A549 (cell line): ENCODE data around the gene PTPRG. TPM values are rescaled to one million over a fixed set of nuclear protein-coding genes. Genes with fewer than 3 reads are reported as not detected.

ENCODE experiments used
- ATAC-seq, 2 experiments: fragments of 200-7000 bp in 1 of 2; fragments of >200 bp in 1 of 2; cut with Nextera tagmentation in 1 of 2; cut with Tn5 transposase in 1 of 2; 3 replicates each; pipeline versions ENCODE4 v1.8.0 to v1.9.1; 2018 to 2020; ENCODE audit warnings: mild to moderate bottlenecking in 1 of 2, moderate library complexity in 1 of 2
- CTCF ChIA-PET: fragments of 300-600 bp; sonication (Branson Sonifier 250); formaldehyde crosslinking; extraction: SDS; loops from one replicate; lab custom pipeline; 2021; ENCODE audit warnings: antibody characterized with exemption, inconsistent platforms; lab: Yijun Ruan, JAX
- POLR2A ChIA-PET: fragments of 350-600 bp; formaldehyde crosslinking; extraction: SDS; loops from one replicate; lab custom pipeline; 2021; ENCODE audit warnings: antibody characterized with exemption, inconsistent platforms; lab: Yijun Ruan, JAX
- DNase-seq, 2 experiments: peaks; one replicate each; pipeline versions ENCODE4 v3.0.0 to v3.0.0-alpha.2; 2011 to 2016; ENCODE audit warnings: low read depth in 1 of 2, low spot score in 1 of 2
- FAIRE-seq: peaks from 2 replicates; lab custom pipeline; 2011; peaks lifted over from hg19 to GRCh38; lab: Jason Lieb, UNC
- H3K27ac ChIP-seq, 2 experiments: fragments of >200 bp; sonication (Bioruptor Twin); formaldehyde crosslinking; 3 replicates each; pipeline ENCODE4 v1.5.1; 2016 to 2017
- H3K4me1 ChIP-seq: fragments of >200 bp; sonication (Bioruptor Twin); formaldehyde crosslinking; 3 replicates; pipeline ENCODE4 v1.6.1; 2016
- H3K4me2 ChIP-seq: fragments of >200 bp; sonication (Bioruptor Twin); formaldehyde crosslinking; 3 replicates; pipeline ENCODE4 v1.6.1; 2016
- H3K4me3 ChIP-seq: fragments of >200 bp; sonication (Bioruptor Twin); formaldehyde crosslinking; 3 replicates; pipeline ENCODE4 v1.5.1; 2016
- H3K9me3 ChIP-seq: fragments of >200 bp; sonication (Bioruptor Twin); formaldehyde crosslinking; 3 replicates; pipeline ENCODE4 v1.6.1; 2016
- CBX2 ChIP-seq: fragments of 200-600 bp; sonication (generic); IDR thresholded peaks from 2 replicates; pipeline ENCODE4 v1.6.1; 2016; ENCODE audit warnings: low read depth, mild to moderate bottlenecking, borderline replicate concordance
- CBX8 ChIP-seq: fragments of 200-600 bp; sonication (generic); IDR thresholded peaks from 2 replicates; pipeline ENCODE4 v1.6.1; 2016
- CEBPB ChIP-seq, 2 experiments: fragments of >200 bp in 1 of 2; sonication (Bioruptor Twin) in 1 of 2; formaldehyde crosslinking in 1 of 2; IDR thresholded peaks; 2 replicates each; pipeline ENCODE4 v1.6.1; 2012 to 2016
- EHF ChIP-seq: fragments of 250-450 bp; sonication (Bioruptor Pico); IDR thresholded peaks from 2 replicates; pipeline ENCODE4 v1.5.0; 2020; ENCODE audit warnings: mild to moderate bottlenecking
- EP300 ChIP-seq, 2 experiments: fragments of >200 bp; sonication (Bioruptor Twin); formaldehyde crosslinking; IDR thresholded peaks; 2 replicates in 1 of 2; 3 replicates in 1 of 2; pipeline ENCODE4 v1.6.1; 2016 to 2017
- ESRRA ChIP-seq: fragments of 150-350 bp; IDR thresholded peaks from 2 replicates; pipeline ENCODE4 v1.6.1; 2014; ENCODE audit warnings: mild to moderate bottlenecking, low read length, borderline replicate concordance
- FOSB ChIP-seq: fragments of 250-450 bp; sonication (Bioruptor Pico); IDR thresholded peaks from 2 replicates; pipeline ENCODE4 v1.5.0; 2020; ENCODE audit warnings: mild to moderate bottlenecking, moderate library complexity
- FOSL2 ChIP-seq, 2 experiments: fragments of 450-650 bp in 1 of 2; fragments of >200 bp in 1 of 2; sonication (Bioruptor Twin) in 1 of 2; formaldehyde crosslinking; IDR thresholded peaks; 2 replicates each; pipeline versions ENCODE4 v1.5.0 to v1.6.1; 2016 to 2020; ENCODE audit warnings: mild to moderate bottlenecking in 1 of 2, moderate library complexity in 1 of 2
- FOXS1 ChIP-seq: fragments of 250-450 bp; sonication (Bioruptor Pico); IDR thresholded peaks from 2 replicates; pipeline ENCODE4 v1.5.0; 2020; ENCODE audit warnings: mild to moderate bottlenecking, moderate library complexity
- HDAC2 ChIP-seq: fragments of 200-600 bp; sonication (generic); IDR thresholded peaks from 2 replicates; pipeline ENCODE4 v1.6.1; 2016
- HOXA7 ChIP-seq: fragments of 250-450 bp; sonication (Bioruptor Pico); IDR thresholded peaks from 2 replicates; pipeline ENCODE4 v1.5.0; 2020; ENCODE audit warnings: mild to moderate bottlenecking, moderate library complexity
- KDM5A ChIP-seq: fragments of 200-600 bp; sonication (generic); IDR thresholded peaks from 2 replicates; pipeline ENCODE4 v1.6.1; 2016; ENCODE audit warnings: antibody characterized with exemption, mild to moderate bottlenecking
- MAFK ChIP-seq: fragments of 450-650 bp; IDR thresholded peaks from 2 replicates; pipeline ENCODE4 v1.6.1; 2014; ENCODE audit not compliant: partially characterized antibody
- MAZ ChIP-seq: fragments of 150-350 bp; IDR thresholded peaks from 2 replicates; pipeline ENCODE4 v1.6.1; 2014; ENCODE audit warnings: antibody characterized with exemption, low read depth, low read length, borderline replicate concordance
- MYC ChIP-seq: IDR thresholded peaks from 2 replicates; pipeline ENCODE4 v1.6.1; 2012; ENCODE audit warnings: mild to moderate bottlenecking, inconsistent platforms, low read length, improper control_type of control experiment, borderline replicate concordance
- NPAS2 ChIP-seq: fragments of 250-450 bp; sonication (Bioruptor Pico); IDR thresholded peaks from 2 replicates; pipeline ENCODE4 v1.8.0; 2022; ENCODE audit warnings: mild to moderate bottlenecking, moderate library complexity, borderline replicate concordance
- NR3C1 ChIP-seq: fragments of >200 bp; sonication (Bioruptor Twin); formaldehyde crosslinking; IDR thresholded peaks from 3 replicates; pipeline ENCODE4 v1.6.1; 2017
- RCOR1 ChIP-seq: fragments of 150-350 bp; IDR thresholded peaks from 2 replicates; pipeline ENCODE4 v1.6.1; 2014; ENCODE audit warnings: antibody characterized with exemption, low read length, low read depth
- ZFP36 ChIP-seq: fragments of 450-650 bp; IDR thresholded peaks from 2 replicates; pipeline ENCODE4 v1.6.1; 2014; ENCODE audit warnings: borderline replicate concordance; ENCODE audit not compliant: partially characterized antibody
- ZNF302 ChIP-seq: fragments of 250-450 bp; sonication (Bioruptor Pico); IDR thresholded peaks from 2 replicates; pipeline ENCODE4 v1.9.0; 2021; ENCODE audit warnings: inconsistent platforms, mild to moderate bottlenecking, moderate library complexity
- ZSCAN20 ChIP-seq: fragments of 250-450 bp; sonication (Bioruptor Pico); IDR thresholded peaks from 2 replicates; pipeline ENCODE4 v1.8.0; 2022; ENCODE audit warnings: mild to moderate bottlenecking, moderate library complexity
- WGBS: methylation state at CpG from one replicate; pipeline ENCODE4 v1.1.6; 2017; ENCODE audit errors: missing lambda C conversion rate; 5-methylcytosine and 5-hydroxymethylcytosine counted together
- polyA plus RNA-seq, 4 experiments: library from polyadenylated mRNA; depleted of rRNA in 3 of 4; stranded (reverse); fragments of >200 nt; fragmentation: RNase III in 1 of 4; extraction: RNeasy Plus Mini Kit Qiagen cat#74134 plus additional on column Dnase treatment in 1 of 4; gene quantifications; 2 replicates in 3 of 4; 3 replicates in 1 of 4; pipeline ENCODE4 v1.2.3, GENCODE V29; 2011 to 2017
- TF ChIP-seq, protein P1 (sequence below): IDR thresholded peaks from 2 replicates; pipeline ENCODE4 v1.6.1; 2012
- TF ChIP-seq, protein P2 (sequence below): IDR thresholded peaks from 2 replicates; pipeline ENCODE4 v1.6.1; 2012
- TF ChIP-seq, protein P3 (sequence below): IDR thresholded peaks from 2 replicates; pipeline ENCODE4 v1.6.1; 2012; ENCODE audit warnings: low read depth, borderline replicate concordance
- TF ChIP-seq, protein P4 (sequence below): fragments of >200 bp; sonication (Bioruptor Twin); formaldehyde crosslinking; IDR thresholded peaks from 3 replicates; pipeline ENCODE4 v1.5.1; 2016
- TF ChIP-seq, protein P5 (sequence below): fragments of 200-600 bp; sonication (generic); IDR thresholded peaks from 2 replicates; pipeline ENCODE4 v1.6.1; 2016; ENCODE audit warnings: antibody characterized with exemption, mild to moderate bottlenecking, moderate library complexity

PTPRG gene
- polyA plus RNA-seq, 2 of the 4 experiments (the other 2 are of a cell fraction): 4.5 to 4.8 TPM

DNA sequence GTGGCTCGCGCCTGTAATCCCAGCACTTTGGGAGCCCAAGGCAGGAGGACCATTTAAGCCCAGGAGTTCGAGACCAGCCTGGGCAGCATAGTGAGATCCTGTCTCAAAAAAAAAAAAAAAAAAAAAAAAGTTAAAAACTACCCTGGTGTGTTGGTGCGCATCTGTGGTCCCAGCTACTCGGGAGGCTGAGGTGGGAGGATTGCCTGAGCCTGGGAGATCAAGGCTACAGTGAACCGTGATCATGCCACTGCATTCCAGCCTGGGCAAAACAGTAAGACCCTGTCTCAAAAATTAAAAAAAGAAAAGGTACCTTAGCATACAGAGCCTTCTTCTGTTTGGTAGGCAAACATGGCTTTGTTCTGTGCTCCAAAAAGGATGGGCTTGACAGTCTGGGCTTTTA is 57.5 kb downstream of the PTPRG start:
- CTCF ChIA-PET: no interaction called here
- no peaks in the 10 kb centered on the region for H3K4me1 ChIP-seq
- FAIRE-seq (no peak), DNase-seq (no peak), ATAC-seq (no peak)
- no peaks in the 10 kb centered on the region for H3K9me3 ChIP-seq
- H3K4me3 ChIP-seq: no peak overlapping the region
- 52% methylated on average over 6 of the region's 6 CpGs for WGBS
- no peak overlapping the region for H3K4me2 ChIP-seq
- POLR2A ChIA-PET: no interaction called here
- no peak overlapping the region for H3K27ac ChIP-seq
- TF ChIP-seq ZNF302 (CRISPR knock-in tag) (no peak), EP300 (IDR thresholded peaks at IDR 0.05) (no peak), CBX8 (no peak), KDM5A (no peak), MYC (no peak), HOXA7 (no peak), NR3C1 (no peak), ZFP36 (no peak), ZSCAN20 (CRISPR knock-in tag) (no peak), RCOR1 (no peak), ESRRA (no peak), CEBPB (IDR thresholded peaks at IDR 0.05) (no peak), NPAS2 (CRISPR knock-in tag) (no peak), FOSL2 (IDR thresholded peaks at IDR 0.05) (no peak), FOSL2 (CRISPR knock-in tag; IDR thresholded peaks at IDR 0.05) (no peak)
- TF ChIP-seq, protein P1, sequence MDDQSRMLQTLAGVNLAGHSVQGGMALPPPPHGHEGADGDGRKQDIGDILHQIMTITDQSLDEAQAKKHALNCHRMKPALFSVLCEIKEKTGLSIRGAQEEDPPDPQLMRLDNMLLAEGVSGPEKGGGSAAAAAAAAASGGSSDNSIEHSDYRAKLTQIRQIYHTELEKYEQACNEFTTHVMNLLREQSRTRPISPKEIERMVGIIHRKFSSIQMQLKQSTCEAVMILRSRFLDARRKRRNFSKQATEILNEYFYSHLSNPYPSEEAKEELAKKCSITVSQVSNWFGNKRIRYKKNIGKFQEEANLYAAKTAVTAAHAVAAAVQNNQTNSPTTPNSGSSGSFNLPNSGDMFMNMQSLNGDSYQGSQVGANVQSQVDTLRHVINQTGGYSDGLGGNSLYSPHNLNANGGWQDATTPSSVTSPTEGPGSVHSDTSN: no peak
- TF ChIP-seq, protein P2, sequence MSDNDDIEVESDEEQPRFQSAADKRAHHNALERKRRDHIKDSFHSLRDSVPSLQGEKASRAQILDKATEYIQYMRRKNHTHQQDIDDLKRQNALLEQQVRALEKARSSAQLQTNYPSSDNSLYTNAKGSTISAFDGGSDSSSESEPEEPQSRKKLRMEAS: no peak

DNA sequence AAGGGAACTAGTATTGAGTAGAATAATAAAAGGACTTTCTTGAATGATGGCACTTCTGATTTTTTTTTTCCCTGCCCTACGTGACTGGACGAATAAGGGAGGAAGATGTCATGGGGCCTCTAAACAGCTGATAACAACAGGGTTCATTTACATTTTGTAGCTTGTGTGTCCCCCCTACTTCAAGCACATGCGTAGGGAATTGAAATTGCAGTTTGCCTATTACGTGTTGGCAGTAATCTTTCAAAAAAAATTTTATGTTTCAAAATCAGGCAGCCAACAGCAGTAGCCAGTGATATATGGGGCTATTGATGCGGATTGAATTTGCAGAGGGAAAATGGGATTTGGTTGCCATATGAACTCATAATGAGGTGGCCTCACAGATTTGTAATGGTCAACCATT is 58.7 kb downstream of the PTPRG start:
- CTCF ChIA-PET: interaction anchor here (0.7 kb wide), 1 partner anchor 613 kb away, joined by 3 read pairs; no protein-coding TSS in a partner anchor
- WGBS: 59% methylated on average over 5 of the region's 5 CpGs
- no peak for FAIRE-seq

DNA sequence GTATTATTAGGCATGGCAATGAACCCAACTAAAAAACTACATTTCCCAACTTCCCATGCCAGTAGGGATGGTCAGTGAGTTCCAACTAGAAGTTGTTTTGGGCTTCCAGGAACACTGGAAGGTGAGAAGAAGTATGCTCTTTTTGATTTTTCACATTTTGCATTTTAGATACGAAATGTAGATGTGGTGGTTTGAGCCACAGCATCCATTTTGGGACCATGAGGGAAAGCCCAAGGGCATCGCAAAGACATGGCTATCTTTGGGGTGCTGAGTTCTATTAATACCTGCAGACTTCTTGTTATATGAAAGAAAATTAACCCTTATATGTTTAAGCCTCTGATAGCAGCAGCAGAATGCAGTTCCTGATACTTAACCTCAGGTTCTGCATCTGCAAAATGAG is 62.9 kb downstream of the PTPRG start:
- DNase-seq: no peak
- WGBS: 69% methylated on average over 2 of the region's 2 CpGs
- no peaks in the 10 kb centered on the region for H3K9me3 ChIP-seq
- H3K4me2 ChIP-seq: no peak overlapping the region
- no peak overlapping the region for H3K27ac ChIP-seq
- H3K4me3 ChIP-seq: no peak overlapping the region
- no peak for ATAC-seq
- peaks cover 25% of the 10 kb centered on the region for H3K4me1 ChIP-seq
- CTCF ChIA-PET: no interaction called here
- POLR2A ChIA-PET: no interaction called here
- FAIRE-seq: no peak
- no peak for TF ChIP-seq MAFK
- TF ChIP-seq, protein P3, sequence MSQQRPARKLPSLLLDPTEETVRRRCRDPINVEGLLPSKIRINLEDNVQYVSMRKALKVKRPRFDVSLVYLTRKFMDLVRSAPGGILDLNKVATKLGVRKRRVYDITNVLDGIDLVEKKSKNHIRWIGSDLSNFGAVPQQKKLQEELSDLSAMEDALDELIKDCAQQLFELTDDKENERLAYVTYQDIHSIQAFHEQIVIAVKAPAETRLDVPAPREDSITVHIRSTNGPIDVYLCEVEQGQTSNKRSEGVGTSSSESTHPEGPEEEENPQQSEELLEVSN: no peak
- no peak for TF ChIP-seq MAZ
- TF ChIP-seq FOSL2 (IDR thresholded peaks at IDR 0.05): no peak
- no peak for TF ChIP-seq FOSL2 (CRISPR knock-in tag; IDR thresholded peaks at IDR 0.05)
- no peak for TF ChIP-seq EHF (CRISPR knock-in tag)
- no peak for TF ChIP-seq CEBPB (IDR thresholded peaks at IDR 0.05)
- no peak for TF ChIP-seq KDM5A
- no peak for TF ChIP-seq RCOR1
- TF ChIP-seq HDAC2: no peak
- no peak for TF ChIP-seq CBX2
- TF ChIP-seq, protein P1: no peak
- TF ChIP-seq, protein P4, sequence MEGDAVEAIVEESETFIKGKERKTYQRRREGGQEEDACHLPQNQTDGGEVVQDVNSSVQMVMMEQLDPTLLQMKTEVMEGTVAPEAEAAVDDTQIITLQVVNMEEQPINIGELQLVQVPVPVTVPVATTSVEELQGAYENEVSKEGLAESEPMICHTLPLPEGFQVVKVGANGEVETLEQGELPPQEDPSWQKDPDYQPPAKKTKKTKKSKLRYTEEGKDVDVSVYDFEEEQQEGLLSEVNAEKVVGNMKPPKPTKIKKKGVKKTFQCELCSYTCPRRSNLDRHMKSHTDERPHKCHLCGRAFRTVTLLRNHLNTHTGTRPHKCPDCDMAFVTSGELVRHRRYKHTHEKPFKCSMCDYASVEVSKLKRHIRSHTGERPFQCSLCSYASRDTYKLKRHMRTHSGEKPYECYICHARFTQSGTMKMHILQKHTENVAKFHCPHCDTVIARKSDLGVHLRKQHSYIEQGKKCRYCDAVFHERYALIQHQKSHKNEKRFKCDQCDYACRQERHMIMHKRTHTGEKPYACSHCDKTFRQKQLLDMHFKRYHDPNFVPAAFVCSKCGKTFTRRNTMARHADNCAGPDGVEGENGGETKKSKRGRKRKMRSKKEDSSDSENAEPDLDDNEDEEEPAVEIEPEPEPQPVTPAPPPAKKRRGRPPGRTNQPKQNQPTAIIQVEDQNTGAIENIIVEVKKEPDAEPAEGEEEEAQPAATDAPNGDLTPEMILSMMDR: no peak
- TF ChIP-seq, protein P2: no peak
- no peak for TF ChIP-seq FOXS1 (CRISPR knock-in tag)
- TF ChIP-seq, protein P5, sequence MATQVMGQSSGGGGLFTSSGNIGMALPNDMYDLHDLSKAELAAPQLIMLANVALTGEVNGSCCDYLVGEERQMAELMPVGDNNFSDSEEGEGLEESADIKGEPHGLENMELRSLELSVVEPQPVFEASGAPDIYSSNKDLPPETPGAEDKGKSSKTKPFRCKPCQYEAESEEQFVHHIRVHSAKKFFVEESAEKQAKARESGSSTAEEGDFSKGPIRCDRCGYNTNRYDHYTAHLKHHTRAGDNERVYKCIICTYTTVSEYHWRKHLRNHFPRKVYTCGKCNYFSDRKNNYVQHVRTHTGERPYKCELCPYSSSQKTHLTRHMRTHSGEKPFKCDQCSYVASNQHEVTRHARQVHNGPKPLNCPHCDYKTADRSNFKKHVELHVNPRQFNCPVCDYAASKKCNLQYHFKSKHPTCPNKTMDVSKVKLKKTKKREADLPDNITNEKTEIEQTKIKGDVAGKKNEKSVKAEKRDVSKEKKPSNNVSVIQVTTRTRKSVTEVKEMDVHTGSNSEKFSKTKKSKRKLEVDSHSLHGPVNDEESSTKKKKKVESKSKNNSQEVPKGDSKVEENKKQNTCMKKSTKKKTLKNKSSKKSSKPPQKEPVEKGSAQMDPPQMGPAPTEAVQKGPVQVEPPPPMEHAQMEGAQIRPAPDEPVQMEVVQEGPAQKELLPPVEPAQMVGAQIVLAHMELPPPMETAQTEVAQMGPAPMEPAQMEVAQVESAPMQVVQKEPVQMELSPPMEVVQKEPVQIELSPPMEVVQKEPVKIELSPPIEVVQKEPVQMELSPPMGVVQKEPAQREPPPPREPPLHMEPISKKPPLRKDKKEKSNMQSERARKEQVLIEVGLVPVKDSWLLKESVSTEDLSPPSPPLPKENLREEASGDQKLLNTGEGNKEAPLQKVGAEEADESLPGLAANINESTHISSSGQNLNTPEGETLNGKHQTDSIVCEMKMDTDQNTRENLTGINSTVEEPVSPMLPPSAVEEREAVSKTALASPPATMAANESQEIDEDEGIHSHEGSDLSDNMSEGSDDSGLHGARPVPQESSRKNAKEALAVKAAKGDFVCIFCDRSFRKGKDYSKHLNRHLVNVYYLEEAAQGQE: no peak

More for the DNA sequence above, 58.7 kb downstream of the PTPRG start:
- POLR2A ChIA-PET: no interaction called here
- H3K9me3 ChIP-seq: no peaks in the 10 kb centered on the region
- H3K4me2 ChIP-seq: no peak overlapping the region
- ATAC-seq (no peak), DNase-seq (no peak)
- no peak overlapping the region for H3K4me3 ChIP-seq
- no peak overlapping the region for H3K27ac ChIP-seq
- H3K4me1 ChIP-seq: no peaks in the 10 kb centered on the region
- TF ChIP-seq ESRRA (no peak), NR3C1 (no peak), FOSB (CRISPR knock-in tag) (no peak)
